ENCODE results near the gene ISLR2. TPM values are rescaled to one million over a fixed set of nuclear protein-coding genes. Genes with fewer than 3 reads are reported as not detected.

ISLR2 gene
- total RNA-seq, 1 experiment from 2014 or later = 0.05 TPM

DNA sequence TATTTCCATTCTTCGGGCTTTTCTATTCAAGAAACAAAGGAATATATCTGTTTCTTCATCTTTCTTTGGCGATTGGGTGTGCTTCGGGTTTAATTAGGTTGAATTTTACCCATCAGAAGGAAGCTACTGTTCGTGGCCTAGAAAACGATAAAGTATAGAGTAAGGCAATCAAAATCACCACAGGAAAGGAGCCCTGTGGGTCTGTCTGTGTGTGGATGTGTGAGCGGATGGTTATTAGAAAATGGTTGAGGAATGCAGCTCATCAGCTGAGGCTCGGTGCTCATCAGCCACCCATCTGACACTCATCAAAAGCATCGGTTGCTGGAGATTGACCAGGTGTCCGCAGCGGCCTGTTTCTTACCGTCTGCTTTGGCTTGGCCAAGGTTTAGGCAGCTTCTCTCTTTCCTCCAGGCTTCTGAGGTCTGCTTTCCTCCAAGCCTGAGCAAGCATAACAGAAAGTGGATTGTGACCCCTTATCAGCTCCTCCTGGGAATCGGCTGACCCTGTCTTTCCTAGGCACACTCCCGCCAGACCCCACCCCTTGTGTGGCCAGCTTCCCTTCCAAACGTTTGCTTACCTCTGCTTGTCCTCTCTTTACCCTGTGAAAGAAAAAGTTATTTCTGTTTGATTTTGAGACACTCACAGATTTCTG is 25.5 kb downstream of the ISLR2 start:
- H3K9me2 ChIP-seq (ENCODE audit: insufficient read depth) = no peaks in the 10 kb centered on the region
- ChIA-PET POLR2A (no interaction called here), RAD21 (ENCODE audit: low non-redundant PET in 1 of 2, low total read pairs in 2 of 2, uncharacterized antibody in 2 of 2, unreplicated experiment in 2 of 2) (no interaction called here), CTCF (no interaction called here)
- no peaks in the 10 kb centered on the region for H4K20me1 ChIP-seq (ENCODE audit: insufficient read depth)
- no peaks in the 10 kb centered on the region for H3K27me3 ChIP-seq (ENCODE audit: insufficient read depth, low read length)
- TF ChIP-seq ZFX (IDR thresholded peaks at IDR 0.05) = no peak
- no peak for TF ChIP-seq RAD21 (IDR thresholded peaks at IDR 0.05; ENCODE audit: low read depth)
- no peak for TF ChIP-seq CTCF (IDR thresholded peaks at IDR 0.05 in 2 of 3, conservative IDR thresholded peaks at IDR 0.05 in 1 of 3; ENCODE audit: borderline replicate concordance in 1 of 3, insufficient read depth in 1 of 3, low read depth in 2 of 3, low read length in 2 of 3)
- no peak for TF ChIP-seq CEBPB (IDR thresholded peaks at IDR 0.05; ENCODE audit: low read depth)
- TF ChIP-seq EZH2phosphoT487 (IDR thresholded peaks at IDR 0.05; ENCODE audit: borderline replicate concordance) = no peak
- TF ChIP-seq EZH2 (IDR thresholded peaks at IDR 0.05) = no peak
- no peak for TF ChIP-seq ZNF274 (IDR thresholded peaks at IDR 0.05; ENCODE audit: low read depth, low read length)
- TF ChIP-seq SIN3A (IDR thresholded peaks at IDR 0.05; ENCODE audit: low read depth) = no peak
- no peak for TF ChIP-seq YY1 (IDR thresholded peaks at IDR 0.05; ENCODE audit: extremely low read depth, insufficient replicate concordance, low read depth, low read length)
- TF ChIP-seq ELF1 (IDR thresholded peaks at IDR 0.05; ENCODE audit: borderline replicate concordance, low read depth) = no peak
- no peak for TF ChIP-seq JUND (IDR thresholded peaks at IDR 0.05)
- no peak for TF ChIP-seq TCF7L2 (IDR thresholded peaks at IDR 0.05; ENCODE audit: borderline replicate concordance, extremely low read depth, insufficient read depth, insufficient read length)
- TF ChIP-seq, protein P1, sequence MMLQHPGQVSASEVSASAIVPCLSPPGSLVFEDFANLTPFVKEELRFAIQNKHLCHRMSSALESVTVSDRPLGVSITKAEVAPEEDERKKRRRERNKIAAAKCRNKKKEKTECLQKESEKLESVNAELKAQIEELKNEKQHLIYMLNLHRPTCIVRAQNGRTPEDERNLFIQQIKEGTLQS (IDR thresholded peaks at IDR 0.05) = no peak
- TF ChIP-seq, protein P2, sequence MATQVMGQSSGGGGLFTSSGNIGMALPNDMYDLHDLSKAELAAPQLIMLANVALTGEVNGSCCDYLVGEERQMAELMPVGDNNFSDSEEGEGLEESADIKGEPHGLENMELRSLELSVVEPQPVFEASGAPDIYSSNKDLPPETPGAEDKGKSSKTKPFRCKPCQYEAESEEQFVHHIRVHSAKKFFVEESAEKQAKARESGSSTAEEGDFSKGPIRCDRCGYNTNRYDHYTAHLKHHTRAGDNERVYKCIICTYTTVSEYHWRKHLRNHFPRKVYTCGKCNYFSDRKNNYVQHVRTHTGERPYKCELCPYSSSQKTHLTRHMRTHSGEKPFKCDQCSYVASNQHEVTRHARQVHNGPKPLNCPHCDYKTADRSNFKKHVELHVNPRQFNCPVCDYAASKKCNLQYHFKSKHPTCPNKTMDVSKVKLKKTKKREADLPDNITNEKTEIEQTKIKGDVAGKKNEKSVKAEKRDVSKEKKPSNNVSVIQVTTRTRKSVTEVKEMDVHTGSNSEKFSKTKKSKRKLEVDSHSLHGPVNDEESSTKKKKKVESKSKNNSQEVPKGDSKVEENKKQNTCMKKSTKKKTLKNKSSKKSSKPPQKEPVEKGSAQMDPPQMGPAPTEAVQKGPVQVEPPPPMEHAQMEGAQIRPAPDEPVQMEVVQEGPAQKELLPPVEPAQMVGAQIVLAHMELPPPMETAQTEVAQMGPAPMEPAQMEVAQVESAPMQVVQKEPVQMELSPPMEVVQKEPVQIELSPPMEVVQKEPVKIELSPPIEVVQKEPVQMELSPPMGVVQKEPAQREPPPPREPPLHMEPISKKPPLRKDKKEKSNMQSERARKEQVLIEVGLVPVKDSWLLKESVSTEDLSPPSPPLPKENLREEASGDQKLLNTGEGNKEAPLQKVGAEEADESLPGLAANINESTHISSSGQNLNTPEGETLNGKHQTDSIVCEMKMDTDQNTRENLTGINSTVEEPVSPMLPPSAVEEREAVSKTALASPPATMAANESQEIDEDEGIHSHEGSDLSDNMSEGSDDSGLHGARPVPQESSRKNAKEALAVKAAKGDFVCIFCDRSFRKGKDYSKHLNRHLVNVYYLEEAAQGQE (IDR thresholded peaks at IDR 0.05; ENCODE audit: low read depth) = no peak
- TF ChIP-seq POLR2A (IDR thresholded peaks at IDR 0.05; ENCODE audit: borderline replicate concordance, extremely low read depth, insufficient read depth, insufficient read length) = no peak
- no peaks in the 10 kb centered on the region for H3K9me3 ChIP-seq (ENCODE audit: control insufficient read depth in 1 of 2, insufficient read depth in 1 of 2, low read depth in 1 of 2, low read length in 2 of 2)
- no peak for ATAC-seq
- no peak overlapping the region for H3K9ac ChIP-seq (ENCODE audit: low read length)
- no peak for DNase-seq (ENCODE audit: low read depth, low spot score)
- H2AFZ ChIP-seq (ENCODE audit: low read depth, low read length, poor library complexity, severe bottlenecking) = no peak overlapping the region
- H3K79me2 ChIP-seq (ENCODE audit: insufficient read depth, low read length) = no peaks in the 10 kb centered on the region
- H3K4me2 ChIP-seq (ENCODE audit: low read length) = no peak overlapping the region
- BruUV-seq (replicated peaks) = no TSS peak
- H3K27ac ChIP-seq (ENCODE audit: low read depth, low read length) = no peak overlapping the region
- no peak overlapping the region for H3K4me3 ChIP-seq (replicated peaks in 1 of 2; ENCODE audit: low read depth in 1 of 2, low read length in 2 of 2)
- no peaks in the 10 kb centered on the region for H3K4me1 ChIP-seq (ENCODE audit: control insufficient read depth in 1 of 2, insufficient read depth in 2 of 2, low read length in 2 of 2)
- H3K36me3 ChIP-seq (ENCODE audit: control insufficient read depth in 1 of 2, insufficient read depth in 2 of 2, low read length in 2 of 2) = no peaks in the 10 kb centered on the region
- intact Hi-C loops (cut with micrococcal nuclease) = no loop called here
